Urinary bladder (tissue), 4 donors: ENCODE results near the gene TRMT44. TPM values are rescaled to one million over a fixed set of nuclear protein-coding genes. Genes with fewer than 3 reads are reported as not detected.
"Not testable (repeated sequence)": the region's sequence is repeated elsewhere in the genome, so short reads cannot be mapped to it uniquely, and the experiment has no call there.

ENCODE experiments used
- DNase-seq: peaks from one replicate; pipeline ENCODE4 v3.0.0-alpha.2; 2015; ENCODE audit errors: extremely low spot score
- H3K27ac ChIP-seq: one replicate; pipeline ENCODE4 v1.5.1; 2013; ENCODE audit warnings: low read depth, mild to moderate bottlenecking, moderate library complexity
- H3K36me3 ChIP-seq: one replicate; pipeline ENCODE4 v1.6.1; 2013; ENCODE audit warnings: mild to moderate bottlenecking, moderate library complexity; ENCODE audit not compliant: insufficient read depth
- H3K4me1 ChIP-seq: one replicate; pipeline ENCODE4 v1.6.1; 2013; ENCODE audit warnings: mild to moderate bottlenecking, moderate library complexity; ENCODE audit not compliant: insufficient read depth
- H3K4me3 ChIP-seq: one replicate; pipeline ENCODE4 v1.5.1; 2013; ENCODE audit warnings: low read depth, low read length
- WGBS: extraction: QIAGEN DNeasy Blood & Tissue Kit; methylation state at CpG from one replicate; pipeline ENCODE4 v1.1.7; 2013; 5-methylcytosine and 5-hydroxymethylcytosine counted together
- polyA plus RNA-seq: library from polyadenylated mRNA; stranded (reverse); fragments of 200-250 nt; gene quantifications from one replicate; pipeline ENCODE4 v1.2.3, GENCODE V29; 2013
- total RNA-seq: library from RNA; depleted of rRNA; stranded (reverse); fragments of >200 nt; gene quantifications from one replicate; pipeline ENCODE4 v1.2.3, GENCODE V29; 2014
- donor health status: healthy with polysubstance abuse.
- donor health status: healthy.

TRMT44 gene
- total and polyA plus RNA-seq, 2 donors, result 10.4 to 17.5 TPM

DNA sequence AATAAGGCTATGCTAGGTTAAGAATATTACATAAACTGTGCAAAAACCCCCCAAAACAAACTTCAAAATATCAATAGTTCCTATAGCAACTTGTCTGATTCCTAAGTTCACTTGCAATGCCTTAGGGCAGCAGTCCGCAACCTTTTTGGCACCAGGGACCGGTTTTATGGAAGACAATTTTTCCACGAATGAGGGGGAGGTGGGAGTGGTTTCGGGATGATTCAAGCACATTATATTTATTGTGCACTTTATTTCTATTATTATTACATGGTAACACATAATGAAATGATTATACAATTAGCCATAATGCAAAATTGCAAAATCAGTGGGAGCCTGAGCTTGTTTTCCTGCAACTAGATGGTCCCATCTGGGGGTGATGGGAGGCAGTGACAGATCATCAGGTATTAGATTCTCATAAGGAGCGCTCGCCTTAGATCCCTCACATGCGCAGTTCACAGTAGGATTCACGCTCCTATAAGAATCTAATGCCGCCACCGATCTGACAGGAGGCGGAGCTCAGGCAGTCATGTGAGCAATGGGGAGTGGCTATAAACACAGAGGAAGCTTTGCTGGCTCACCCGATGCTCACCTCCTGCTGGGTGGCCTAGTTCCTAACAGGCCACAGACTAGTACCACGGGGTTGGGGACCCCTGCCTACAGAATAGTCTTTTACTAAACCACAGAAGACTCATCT, 39.8 kb upstream of the TRMT44 start:
- Histone ChIP-seq H3K4me3 (no peak overlapping the region), H3K36me3 (no peaks in the 10 kb centered on the region), H3K4me1 (no peaks in the 10 kb centered on the region), H3K27ac (no peak overlapping the region)
- WGBS, result 87% methylated on average over 13 of the region's 13 CpGs
- no peak for DNase-seq

- H3K27ac ChIP-seq, result no peak overlapping the region
- WGBS, result 91% methylated on average over 10 of the region's 10 CpGs
- no peak for DNase-seq
- H3K4me1 ChIP-seq, result no peaks in the 10 kb centered on the region
- H3K36me3 ChIP-seq, result no peaks in the 10 kb centered on the region
- H3K4me3 ChIP-seq, result no peak overlapping the region
Measured at GRCh38 chr4:8401665-8402064, 38.9 kb upstream of the TRMT44 start.

GRCh38 chr4:8402181-8402597, 38.4 kb upstream of the TRMT44 start:
- H3K27ac ChIP-seq, result no peak overlapping the region
- H3K4me3 ChIP-seq, result no peak overlapping the region
- 60% methylated on average over 11 of the region's 11 CpGs for WGBS

DNA sequence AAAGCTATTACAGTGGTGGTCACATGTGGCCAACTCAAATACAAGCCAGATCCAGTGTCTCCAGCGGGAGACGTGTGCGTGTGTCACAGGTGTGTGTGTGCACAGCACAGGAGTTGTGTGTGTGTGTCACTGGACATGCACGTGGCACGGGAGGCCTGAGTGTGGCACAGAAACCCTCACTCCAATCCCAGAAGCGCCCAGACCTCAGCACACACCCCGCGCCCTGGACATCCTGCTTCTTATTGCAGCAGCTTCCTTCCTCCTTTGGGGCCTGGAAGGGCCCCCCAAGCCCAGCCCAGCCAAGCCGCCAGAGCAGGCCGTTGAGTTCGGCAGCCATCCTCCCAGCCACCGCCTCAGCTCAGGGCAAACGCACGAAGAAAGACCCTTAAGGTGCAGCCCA, 37.9 kb upstream of the TRMT44 start:
- Histone ChIP-seq H3K4me1 (no peaks in the 10 kb centered on the region), H3K36me3 (no peaks in the 10 kb centered on the region), H3K4me3 (no peak overlapping the region), H3K27ac (no peak overlapping the region)
- WGBS, result 68% methylated on average over 14 of the region's 14 CpGs
- DNase-seq, result no peak

More at GRCh38 chr4:8402181-8402597, 38.4 kb upstream of the TRMT44 start:
- DNase-seq, result no peak
- no peaks in the 10 kb centered on the region for H3K36me3 ChIP-seq
- no peaks in the 10 kb centered on the region for H3K4me1 ChIP-seq

GRCh38 chr4:8403173-8403753, 37.3 kb upstream of the TRMT44 start:
- no peak overlapping the region for H3K4me3 ChIP-seq
- H3K27ac ChIP-seq, result no peak overlapping the region
- no peak for DNase-seq
- 37% methylated on average over 12 of the region's 12 CpGs for WGBS
- H3K4me1 ChIP-seq, result no peaks in the 10 kb centered on the region
- H3K36me3 ChIP-seq, result no peaks in the 10 kb centered on the region

- 87% methylated on average over 13 of the region's 13 CpGs for WGBS
- DNase-seq, result no peak
- no peak overlapping the region for H3K4me3 ChIP-seq
- no peak overlapping the region for H3K27ac ChIP-seq
- no peaks in the 10 kb centered on the region for H3K36me3 ChIP-seq
- H3K4me1 ChIP-seq, result no peaks in the 10 kb centered on the region
Measured at GRCh38 chr4:8403976-8404375, 36.6 kb upstream of the TRMT44 start.

DNA sequence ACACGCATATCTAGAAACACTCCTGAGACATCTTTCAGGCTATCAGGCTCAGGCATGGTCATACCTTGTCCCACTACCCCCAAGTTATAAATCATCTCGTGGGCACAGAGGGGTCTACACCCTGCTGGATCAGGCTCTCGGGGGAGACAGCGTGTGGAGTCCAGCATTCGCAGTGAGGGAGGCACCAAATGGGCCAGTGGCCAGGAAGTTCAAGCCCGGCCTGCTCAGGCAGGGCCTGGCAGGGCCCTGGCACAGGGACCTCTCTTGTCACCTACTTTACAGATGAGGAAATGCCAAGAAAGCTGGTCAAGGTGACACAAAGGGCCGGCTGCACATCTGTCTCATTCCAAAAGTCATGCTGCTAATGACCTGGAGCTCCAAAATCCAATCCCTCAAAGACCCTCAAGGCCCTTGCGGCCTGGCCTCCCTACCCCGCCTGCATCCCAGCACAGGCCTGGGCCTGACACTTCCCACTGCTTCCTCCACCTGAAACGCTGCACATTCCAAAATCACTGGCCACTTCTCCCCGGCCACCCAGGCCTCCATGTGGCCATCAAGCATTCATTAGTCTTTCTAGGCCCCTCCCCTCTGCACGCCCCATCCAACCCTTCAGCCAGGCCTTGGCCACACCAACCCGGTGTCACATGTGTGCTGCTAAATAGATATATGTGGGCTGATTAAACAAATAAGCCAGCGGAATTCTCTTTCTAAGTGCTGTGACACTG, 35.6 kb upstream of the TRMT44 start:
- no peak overlapping the region for H3K4me3 ChIP-seq
- H3K4me1 ChIP-seq, result no peaks in the 10 kb centered on the region
- no peak overlapping the region for H3K27ac ChIP-seq
- no peak for DNase-seq
- WGBS, result 84% methylated on average over 14 of the region's 14 CpGs
- no peaks in the 10 kb centered on the region for H3K36me3 ChIP-seq

DNA sequence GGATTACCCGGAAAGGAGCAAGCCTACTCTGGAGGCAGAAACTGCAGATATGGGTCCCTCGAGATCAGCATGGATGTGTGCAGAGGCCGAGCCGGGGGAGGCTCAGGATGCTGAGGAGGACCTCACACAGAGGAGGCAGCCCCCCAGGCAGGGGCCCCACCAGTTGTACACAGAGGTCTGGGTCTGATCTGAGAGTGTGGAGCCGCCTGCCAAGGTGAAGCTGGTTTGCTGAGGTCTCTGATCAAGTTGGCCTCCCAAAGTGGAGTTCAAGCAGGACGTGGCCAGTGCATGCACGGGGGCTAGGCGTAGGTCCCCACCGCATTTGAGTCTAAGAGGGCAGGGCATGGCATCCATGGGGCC, 35.1 kb upstream of the TRMT44 start:
- Histone ChIP-seq H3K36me3 (no peaks in the 10 kb centered on the region), H3K4me1 (no peaks in the 10 kb centered on the region), H3K4me3 (no peak overlapping the region), H3K27ac (no peak overlapping the region)
- WGBS, result 89% methylated on average over 9 of the region's 9 CpGs
- DNase-seq, result no peak

DNA sequence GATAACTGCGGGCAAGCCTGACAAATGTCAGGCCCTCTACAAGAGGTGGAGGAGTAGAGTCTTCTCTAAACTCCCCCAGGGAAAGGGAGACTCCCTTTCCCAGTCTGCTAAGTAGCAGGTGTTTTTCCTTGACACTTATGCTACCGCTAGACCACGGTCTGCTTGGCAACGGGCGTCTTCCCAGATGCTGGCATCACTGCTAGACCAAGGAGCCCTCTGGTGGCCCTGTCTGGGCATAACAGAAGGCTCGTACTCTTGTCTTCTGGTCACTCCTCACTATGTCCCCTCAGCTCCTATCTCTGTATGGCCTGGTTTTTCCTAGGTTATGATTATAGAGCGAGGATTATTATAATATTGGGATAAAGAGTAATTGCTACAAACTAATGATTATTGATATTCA, 33.7 kb upstream of the TRMT44 start:
- H3K4me3 ChIP-seq, H3K36me3 ChIP-seq, H3K27ac ChIP-seq, H3K4me1 ChIP-seq, DNase-seq: not testable (repeated sequence)
- 63% methylated on average over 7 of the region's 7 CpGs for WGBS

GRCh38 chr4:8407316-8407715, 33.3 kb upstream of the TRMT44 start:
- no peaks in the 10 kb centered on the region for H3K36me3 ChIP-seq
- H3K4me3 ChIP-seq, result no peak overlapping the region
- 97% methylated on average over 14 of the region's 14 CpGs for WGBS
- DNase-seq, result no peak
- H3K4me1 ChIP-seq, result no peaks in the 10 kb centered on the region
- H3K27ac ChIP-seq, result no peak overlapping the region

DNA sequence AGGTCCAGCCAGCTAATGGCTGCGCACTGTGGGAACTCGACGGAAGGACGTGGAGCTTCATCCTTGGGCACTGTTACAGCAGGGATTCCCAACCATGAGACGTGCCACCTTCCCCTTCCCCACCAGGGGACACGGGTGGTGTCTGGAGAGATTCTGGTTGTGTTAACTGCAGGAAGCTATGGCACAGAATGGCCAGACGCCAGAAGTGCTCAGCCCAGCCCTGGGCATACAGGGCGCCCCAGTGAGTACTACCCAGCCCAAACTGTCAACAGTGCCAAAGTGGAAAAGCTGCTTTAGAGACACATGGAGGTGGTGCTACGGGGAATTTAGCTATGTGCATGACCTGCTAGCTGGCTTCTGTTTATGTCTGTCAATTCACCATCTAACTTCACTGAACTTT, 32.8 kb upstream of the TRMT44 start:
- Histone ChIP-seq H3K27ac (no peak overlapping the region), H3K4me3 (no peak overlapping the region), H3K36me3 (no peaks in the 10 kb centered on the region), H3K4me1 (no peaks in the 10 kb centered on the region)
- DNase-seq, result no peak
- WGBS, result 93% methylated on average over 9 of the region's 9 CpGs

GRCh38 chr4:8409264-8410065, 31.1 kb upstream of the TRMT44 start:
- Histone ChIP-seq H3K4me1 (no peaks in the 10 kb centered on the region), H3K27ac (no peak overlapping the region), H3K36me3 (no peaks in the 10 kb centered on the region), H3K4me3 (no peak overlapping the region)
- DNase-seq, result no peak
- 76% methylated on average over 17 of the region's 17 CpGs for WGBS

DNA sequence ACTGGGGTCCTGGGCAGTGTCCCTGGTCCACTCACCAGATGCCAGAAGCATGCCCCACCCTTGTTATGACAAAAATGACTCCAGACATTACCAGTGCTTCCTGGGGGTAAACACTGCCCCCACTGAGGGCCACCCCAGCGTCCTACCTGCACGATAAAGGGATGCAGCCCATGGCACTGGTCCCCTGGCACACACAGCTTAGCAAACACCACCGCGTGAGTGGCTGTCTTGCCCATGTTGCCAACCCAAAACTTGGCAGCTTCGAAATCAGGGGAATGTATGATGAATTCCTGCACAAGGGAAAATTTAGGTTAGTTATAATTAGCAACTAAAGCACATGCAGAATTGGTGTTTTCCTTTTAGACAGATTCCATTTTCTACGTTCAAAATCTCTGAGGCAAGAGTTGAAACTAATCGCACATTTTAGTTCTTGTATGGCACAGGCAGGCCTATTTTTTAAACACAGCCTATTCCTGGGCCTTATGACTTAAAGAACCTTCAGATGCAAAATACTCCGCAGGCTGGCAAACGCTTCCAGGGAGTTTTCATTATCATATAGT, 30.4 kb upstream of the TRMT44 start:
- no peaks in the 10 kb centered on the region for H3K4me1 ChIP-seq
- 79% methylated on average over 9 of the region's 9 CpGs for WGBS
- no peak overlapping the region for H3K27ac ChIP-seq
- peaks cover 2% of the 10 kb centered on the region for H3K36me3 ChIP-seq
- no peak for DNase-seq
- H3K4me3 ChIP-seq, result no peak overlapping the region
